ENCODE data around the gene EDEM2. TPM values are rescaled to one million over a fixed set of nuclear protein-coding genes. Genes with fewer than 3 reads are reported as not detected.
"Not testable (repeated sequence)": the region's sequence is repeated elsewhere in the genome, so short reads cannot be mapped to it uniquely, and the experiment has no call there.

Gene EDEM2
- total RNA-seq, 1 donor from 2014 or later: 14.2 TPM

- DNase-seq (ENCODE audit: low spot score): no peak
Measured at GRCh38 chr20:35087791-35088190, 59.3 kb downstream of the EDEM2 start.

GRCh38 chr20:35087355-35087754 is 59.8 kb downstream of the EDEM2 start:
- DNase-seq (ENCODE audit: low spot score): no peak

- no peak for DNase-seq (ENCODE audit: low spot score)
Measured at GRCh38 chr20:35085477-35086225, 61.5 kb downstream of the EDEM2 start.

- no peak for DNase-seq (ENCODE audit: low spot score)
Measured at GRCh38 chr20:35084998-35085397, 62.1 kb downstream of the EDEM2 start.

GRCh38 chr20:35080348-35080642 is 66.8 kb downstream of the EDEM2 start:
- not testable (repeated sequence) for DNase-seq (ENCODE audit: low spot score)

GRCh38 chr20:35079472-35080347 is 67.4 kb downstream of the EDEM2 start:
- no peak for DNase-seq (ENCODE audit: low spot score)

GRCh38 chr20:35077872-35078271 is 69.3 kb downstream of the EDEM2 start:
- no peak for DNase-seq (ENCODE audit: low spot score)

- no peak for DNase-seq (ENCODE audit: low spot score)
Measured at GRCh38 chr20:35077341-35077740, 69.8 kb downstream of the EDEM2 start.

GRCh38 chr20:35071436-35072153 is 75.5 kb downstream of the EDEM2 start:
- DNase-seq (ENCODE audit: low spot score): not testable (repeated sequence)

GRCh38 chr20:35066194-35066593 is 80.9 kb downstream of the EDEM2 start:
- DNase-seq (ENCODE audit: low spot score): no peak

Other genes starting within 250 kb of the EDEM2 start
- gene GSS, start 191.5 kb downstream of the EDEM2 start, total RNA-seq (ENCODE audit: insufficient read depth, low replicate concordance): 39.5 TPM
- gene MYH7B, start 191.5 kb downstream of the EDEM2 start, total RNA-seq (ENCODE audit: insufficient read depth, low replicate concordance): not detected
- gene TRPC4AP, start 54.5 kb downstream of the EDEM2 start, total RNA-seq (ENCODE audit: insufficient read depth, low replicate concordance): 49.4 TPM
- gene PROCR, start 24.7 kb upstream of the EDEM2 start, total RNA-seq (ENCODE audit: insufficient read depth, low replicate concordance): 44.5 TPM
- 0.24 TPM for gene MMP24, start 79.4 kb upstream of the EDEM2 start, total RNA-seq (ENCODE audit: insufficient read depth, low replicate concordance)
- 28.4 TPM for gene MMP24OS, start 130.8 kb upstream of the EDEM2 start, total RNA-seq (ENCODE audit: insufficient read depth, low replicate concordance)
- 72.9 TPM for gene EIF6, start 137.4 kb upstream of the EDEM2 start, total RNA-seq (ENCODE audit: insufficient read depth, low replicate concordance)
- 0.72 TPM for gene FAM83C, start 145.1 kb upstream of the EDEM2 start, total RNA-seq (ENCODE audit: insufficient read depth, low replicate concordance)